Coronary artery (tissue), 2 donors: Measurements from ENCODE around the gene JTB.
"Not testable (repeated sequence)": the region's sequence is repeated elsewhere in the genome, so short reads cannot be mapped to it uniquely, and the experiment has no call there.

Experiments
- DNase-seq: peaks from one replicate; pipeline ENCODE4 v3.0.0-alpha.2; 2017; ENCODE audit warnings: low spot score
- H3K27ac ChIP-seq, 2 donors: fragments of 200-600 bp; sonication (generic); one replicate each; pipeline ENCODE4 v1.5.1; 2016 to 2019
- H3K4me3 ChIP-seq: fragments of 200-600 bp; sonication (generic); 2 replicates; pipeline ENCODE4 v1.5.1; 2016; ENCODE audit warnings: mild to moderate bottlenecking, moderate library complexity
- TF ChIP-seq, protein P1 (sequence below): fragments of 200-600 bp; sonication (generic); IDR thresholded peaks from one replicate; pipeline ENCODE4 v1.5.1; 2019; ENCODE audit warnings: antibody characterized with exemption

The JTB gene

DNA sequence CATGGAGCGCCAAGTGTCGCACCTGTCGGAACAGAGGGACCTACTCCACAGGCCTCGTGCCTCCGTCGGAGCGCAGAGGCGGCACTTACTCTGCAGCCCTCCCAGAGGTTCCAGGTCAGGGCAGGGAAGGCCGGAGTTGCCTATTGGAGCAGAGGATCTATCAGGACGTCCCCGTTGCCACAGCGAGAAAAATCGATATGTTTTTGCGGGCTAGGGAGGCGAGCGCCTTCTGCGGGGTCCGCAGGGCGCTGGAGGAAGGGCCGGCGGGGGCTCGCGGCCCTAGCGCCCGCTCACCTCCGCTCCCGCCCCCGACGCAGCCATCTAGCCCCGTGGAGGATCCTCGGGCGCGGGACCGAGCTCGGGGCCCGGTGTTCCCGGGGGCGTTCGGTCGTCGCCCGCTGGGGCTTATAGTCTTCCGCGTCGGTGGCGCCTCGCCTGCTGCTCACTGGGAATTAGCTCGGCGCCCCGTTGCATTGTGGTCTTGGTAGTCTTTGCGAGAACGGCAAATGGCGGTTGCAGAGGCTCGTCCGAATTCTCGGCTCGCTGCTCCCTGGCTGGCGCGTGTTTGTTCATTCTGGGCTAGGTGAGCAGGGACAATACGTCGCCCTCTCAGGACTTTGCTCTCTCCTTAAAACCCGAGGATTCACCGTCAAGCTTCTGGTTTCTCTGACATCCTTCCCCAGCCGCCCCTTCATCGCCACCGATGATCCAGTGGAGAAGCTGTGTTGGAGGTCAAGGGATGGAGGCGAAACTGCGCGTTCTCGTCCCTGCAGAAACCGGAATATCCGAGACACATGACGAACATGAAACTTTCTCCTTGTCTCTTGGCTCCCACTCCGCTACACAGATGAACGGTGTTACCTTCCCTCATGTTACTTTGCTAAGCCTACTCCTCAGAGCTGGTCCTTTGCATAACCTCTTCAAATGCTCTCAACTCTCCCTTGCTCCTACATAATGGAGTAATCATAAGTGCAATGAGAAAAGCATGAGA lies at the start of gene JTB:
JTB (minus strand) TSS at position 425 of the 991 bp plus-strand sequence; CDS start at position 3, 422 bp downstream.
- DNase-seq = peak; percentile 89
- Histone ChIP-seq H3K27ac (peak within 1 kb of the TSS; percentile 95 to 97), H3K4me3 (peak within 1 kb of the TSS; percentile 91)
- TF ChIP-seq, protein P1, sequence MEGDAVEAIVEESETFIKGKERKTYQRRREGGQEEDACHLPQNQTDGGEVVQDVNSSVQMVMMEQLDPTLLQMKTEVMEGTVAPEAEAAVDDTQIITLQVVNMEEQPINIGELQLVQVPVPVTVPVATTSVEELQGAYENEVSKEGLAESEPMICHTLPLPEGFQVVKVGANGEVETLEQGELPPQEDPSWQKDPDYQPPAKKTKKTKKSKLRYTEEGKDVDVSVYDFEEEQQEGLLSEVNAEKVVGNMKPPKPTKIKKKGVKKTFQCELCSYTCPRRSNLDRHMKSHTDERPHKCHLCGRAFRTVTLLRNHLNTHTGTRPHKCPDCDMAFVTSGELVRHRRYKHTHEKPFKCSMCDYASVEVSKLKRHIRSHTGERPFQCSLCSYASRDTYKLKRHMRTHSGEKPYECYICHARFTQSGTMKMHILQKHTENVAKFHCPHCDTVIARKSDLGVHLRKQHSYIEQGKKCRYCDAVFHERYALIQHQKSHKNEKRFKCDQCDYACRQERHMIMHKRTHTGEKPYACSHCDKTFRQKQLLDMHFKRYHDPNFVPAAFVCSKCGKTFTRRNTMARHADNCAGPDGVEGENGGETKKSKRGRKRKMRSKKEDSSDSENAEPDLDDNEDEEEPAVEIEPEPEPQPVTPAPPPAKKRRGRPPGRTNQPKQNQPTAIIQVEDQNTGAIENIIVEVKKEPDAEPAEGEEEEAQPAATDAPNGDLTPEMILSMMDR = no peak

DNA sequence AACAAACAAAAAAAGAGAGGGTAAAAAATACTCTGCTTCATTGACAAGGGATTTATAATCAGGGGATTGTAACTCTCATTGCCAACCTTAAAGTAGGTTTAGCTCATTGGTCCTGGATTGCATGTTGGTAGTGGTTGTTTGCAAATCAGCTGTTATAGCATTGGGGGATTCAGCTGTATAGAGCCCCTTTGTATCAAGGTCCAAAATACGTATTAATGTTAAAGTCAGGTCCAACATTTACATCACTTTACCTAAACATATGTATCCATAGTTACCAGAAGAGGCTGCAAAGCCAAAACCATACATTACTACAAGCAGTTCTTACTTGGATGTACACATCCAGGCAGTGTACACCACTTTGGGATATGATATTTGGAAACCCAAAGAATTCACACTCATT lies 42.5 kb upstream of the JTB start:
- Histone ChIP-seq H3K27ac (no peak overlapping the region), H3K4me3 (no peak overlapping the region)
- no peak for DNase-seq
- TF ChIP-seq, protein P1 = no peak

DNA sequence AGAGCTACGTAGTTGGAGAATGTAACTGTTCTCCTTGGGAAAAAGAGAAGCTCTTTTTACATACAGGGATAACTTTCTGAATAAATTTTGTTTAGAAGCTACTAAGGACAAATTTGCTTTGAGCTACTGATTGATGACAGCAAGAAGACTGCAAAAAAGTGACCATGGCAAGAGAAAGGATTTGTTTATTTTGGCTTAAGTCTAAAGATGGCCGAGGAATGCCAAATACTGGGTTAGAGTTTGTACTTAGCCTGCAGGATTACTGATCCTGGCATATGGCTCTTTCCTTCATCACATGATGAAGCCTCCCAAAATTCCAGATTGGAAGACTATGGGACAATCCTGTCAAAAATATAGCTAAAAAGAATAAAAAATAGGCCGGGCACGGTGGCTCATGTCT lies 41.8 kb upstream of the JTB start:
- Histone ChIP-seq H3K4me3 (no peak overlapping the region), H3K27ac (no peak overlapping the region)
- TF ChIP-seq, protein P1 = no peak
- no peak for DNase-seq

DNA sequence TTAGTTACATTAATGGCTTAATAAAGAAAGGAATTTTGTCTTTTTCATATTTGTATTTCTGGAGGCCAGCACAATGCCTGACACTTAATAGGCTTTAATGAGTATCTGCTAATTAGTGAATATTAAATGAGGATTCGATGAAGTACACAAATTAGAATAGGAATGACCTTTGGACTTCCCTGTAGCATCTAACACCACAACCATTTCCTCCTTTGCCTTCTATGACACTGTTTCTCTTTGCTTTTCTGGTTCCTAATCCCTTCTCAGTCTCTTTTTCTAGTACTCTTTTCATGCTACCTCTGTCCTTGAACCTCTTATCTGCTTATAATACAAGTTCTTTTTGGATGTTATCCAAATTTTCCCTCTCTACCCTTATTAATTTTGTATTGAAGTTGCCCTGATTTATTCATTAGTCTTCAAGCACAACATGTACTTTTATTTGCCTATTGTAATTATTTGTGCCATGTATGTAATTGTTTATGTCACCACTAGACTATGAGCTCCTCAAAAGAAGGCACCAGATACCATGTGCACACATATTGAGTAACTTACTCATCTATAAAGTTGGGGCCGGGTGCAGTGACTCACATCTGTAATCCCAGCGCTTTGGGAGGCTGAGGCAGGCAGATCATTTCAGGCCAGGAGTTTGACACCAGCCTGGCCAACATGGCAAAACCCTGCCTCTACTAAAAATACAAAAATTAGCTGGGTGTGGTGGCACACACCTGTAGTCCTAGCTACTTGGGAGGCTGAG lies 36.9 kb upstream of the JTB start:
- TF ChIP-seq, protein P1 = no peak
- no peak for DNase-seq
- Histone ChIP-seq H3K27ac (no peak overlapping the region), H3K4me3 (no peak overlapping the region)

DNA sequence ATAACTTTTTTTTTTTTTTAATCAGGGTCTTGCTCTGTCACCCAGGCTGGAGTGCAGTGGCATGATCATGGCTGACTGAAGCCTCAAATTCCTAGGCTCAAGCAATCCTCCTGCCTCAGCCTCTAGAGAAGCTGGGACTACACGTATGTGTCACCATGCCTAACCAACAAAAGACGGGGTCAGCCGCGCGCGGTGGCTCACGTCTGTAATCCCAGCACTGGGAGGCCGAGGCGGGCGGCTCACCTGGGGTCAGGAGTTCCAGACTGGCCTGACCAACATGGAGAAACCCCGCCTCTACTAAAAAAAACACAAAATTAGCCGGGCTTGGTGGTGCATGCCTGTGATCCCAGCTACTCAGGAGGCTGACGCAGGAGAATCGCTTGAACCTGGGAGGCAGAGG lies 35.1 kb upstream of the JTB start:
- H3K4me3 ChIP-seq, H3K27ac ChIP-seq, DNase-seq: not testable (repeated sequence)

DNA sequence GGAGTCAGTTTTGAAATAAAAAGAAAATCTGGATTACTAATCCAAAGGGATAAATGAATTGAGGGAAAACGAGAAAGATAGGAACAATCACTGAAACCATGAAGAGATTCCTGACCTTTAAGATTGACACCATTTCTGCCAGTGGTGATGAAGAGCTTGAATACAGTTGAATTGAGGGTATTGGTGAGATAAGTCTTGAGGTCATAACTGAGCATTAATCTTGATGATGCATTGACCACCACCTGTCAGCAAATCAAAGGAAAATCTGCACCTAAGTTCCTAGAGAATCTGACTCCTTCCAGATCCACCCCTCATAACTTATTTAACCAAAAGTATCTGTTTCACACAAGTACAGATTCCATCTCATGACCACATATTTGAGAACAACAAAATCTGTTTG lies 34.7 kb upstream of the JTB start:
- Histone ChIP-seq H3K27ac (no peak overlapping the region), H3K4me3 (no peak overlapping the region)
- TF ChIP-seq, protein P1 = no peak
- DNase-seq = no peak

DNA sequence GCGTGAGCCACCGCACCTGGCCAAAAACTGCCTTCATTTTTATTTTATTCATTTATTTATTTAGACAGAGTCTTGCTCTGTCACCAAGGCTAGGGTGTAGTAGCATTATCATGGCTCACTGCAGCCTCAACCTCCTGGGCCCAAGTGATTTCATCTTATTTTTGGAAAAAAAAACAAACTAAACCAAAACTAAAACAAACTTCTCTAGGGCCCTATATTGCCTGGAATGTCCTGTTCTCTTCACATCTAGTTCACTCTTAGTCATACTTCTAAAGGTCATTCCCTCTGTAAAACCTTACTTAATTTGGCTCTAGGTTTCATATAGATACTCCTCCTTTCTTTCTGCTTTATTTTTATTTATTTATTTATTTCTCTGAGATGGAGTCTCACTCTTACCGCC lies 28.7 kb upstream of the JTB start:
- no peak for DNase-seq
- peak overlapping the region in 1 of 2 donors; percentile 66 for H3K27ac ChIP-seq
- TF ChIP-seq, protein P1 = no peak
- H3K4me3 ChIP-seq = no peak overlapping the region
